WERI-Rb-1 (cell line): ENCODE data around the gene HPCAL1.
A peak's percentile ranks its signal among the peaks of the same experiment; 100 is the strongest.

Experiments used
- DNase-seq: peaks from one replicate; pipeline ENCODE4 v3.0.0-alpha.2; 2020
- H3K27ac ChIP-seq: fragments of 250-450 bp; sonication (Bioruptor Pico); 2 replicates; pipeline ENCODE4 v1.5.1; 2020; ENCODE audit warnings: mild to moderate bottlenecking, moderate library complexity
- H3K27me3 ChIP-seq: fragments of 250-450 bp; sonication (Bioruptor Pico); 2 replicates; pipeline ENCODE4 v1.5.1; 2021; ENCODE audit warnings: mild to moderate bottlenecking, low read depth, moderate library complexity; ENCODE audit not compliant: insufficient read depth, severe bottlenecking
- H3K36me3 ChIP-seq: fragments of 250-450 bp; sonication (Bioruptor Pico); 2 replicates; pipeline ENCODE4 v1.5.1; 2020; ENCODE audit warnings: mild to moderate bottlenecking, moderate library complexity
- H3K4me3 ChIP-seq: 2 replicates; pipeline ENCODE4 v1.5.1; 2011; ENCODE audit warnings: low read depth, mild to moderate bottlenecking, control low read depth, low read length
- H3K9me3 ChIP-seq: fragments of 250-450 bp; sonication (Bioruptor Pico); 2 replicates; pipeline ENCODE4 v1.5.1; 2021; ENCODE audit warnings: mild to moderate bottlenecking, moderate library complexity; ENCODE audit not compliant: severe bottlenecking
- CTCF ChIP-seq: IDR thresholded peaks from 2 replicates; pipeline ENCODE4 v1.5.1; 2011; ENCODE audit warnings: low read depth, mild to moderate bottlenecking, control low read depth, inconsistent platforms, low read length

The HPCAL1 gene

GRCh38 chr2:10449486-10449831, 146.8 kb downstream of the HPCAL1 start:
- H3K27me3 ChIP-seq, result no peaks in the 10 kb centered on the region
- no peak for TF ChIP-seq CTCF
- H3K36me3 ChIP-seq, result peaks cover 26% of the 10 kb centered on the region
- no peak for DNase-seq
- H3K4me3 ChIP-seq, result peak overlapping the region; percentile 57
- H3K9me3 ChIP-seq, result no peaks in the 10 kb centered on the region
- no peak overlapping the region for H3K27ac ChIP-seq

- Histone ChIP-seq H3K27ac (no peak overlapping the region), H3K4me3 (no peak overlapping the region), H3K9me3 (no peaks in the 10 kb centered on the region), H3K36me3 (peaks cover 19% of the 10 kb centered on the region), H3K27me3 (no peaks in the 10 kb centered on the region)
- DNase-seq, result no peak
- TF ChIP-seq CTCF, result no peak
Measured at GRCh38 chr2:10449838-10450691, 147.4 kb downstream of the HPCAL1 start.

- no peaks in the 10 kb centered on the region for H3K27me3 ChIP-seq
Measured at GRCh38 chr2:10451819-10452218, 149.1 kb downstream of the HPCAL1 start.

GRCh38 chr2:10452312-10452711, 149.6 kb downstream of the HPCAL1 start:
- H3K9me3 ChIP-seq, result no peaks in the 10 kb centered on the region
- no peak for TF ChIP-seq CTCF
- no peaks in the 10 kb centered on the region for H3K27me3 ChIP-seq
- H3K27ac ChIP-seq, result no peak overlapping the region
- no peak for DNase-seq
- H3K36me3 ChIP-seq, result peaks cover 5% of the 10 kb centered on the region
- no peak overlapping the region for H3K4me3 ChIP-seq

More at GRCh38 chr2:10451819-10452218, 149.1 kb downstream of the HPCAL1 start:
- no peak for DNase-seq
- H3K9me3 ChIP-seq, result no peaks in the 10 kb centered on the region
- H3K36me3 ChIP-seq, result peaks cover 5% of the 10 kb centered on the region
- H3K4me3 ChIP-seq, result no peak overlapping the region
- no peak overlapping the region for H3K27ac ChIP-seq
- no peak for TF ChIP-seq CTCF

GRCh38 chr2:10452956-10453904, 150.5 kb downstream of the HPCAL1 start:
- H3K4me3 ChIP-seq, result no peak overlapping the region
- no peak overlapping the region for H3K27ac ChIP-seq
- no peaks in the 10 kb centered on the region for H3K27me3 ChIP-seq
- DNase-seq, result no peak
- no peaks in the 10 kb centered on the region for H3K9me3 ChIP-seq
- no peak for TF ChIP-seq CTCF
- H3K36me3 ChIP-seq, result no peaks in the 10 kb centered on the region
